OCI-LY3 (cell line): ENCODE measurements around the gene C11orf16.

Source experiments
- CTCF ChIP-seq: fragments of 200-600, 300-600 bp; sonication (generic); IDR thresholded peaks from 2 replicates; pipeline ENCODE4 v1.5.1; 2014; ENCODE audit warnings: antibody characterized with exemption, low read length, low read depth
- EZH2phosphoT487 ChIP-seq: fragments of 200-600 bp; shearing (Covaris generic); IDR thresholded peaks from 2 replicates; pipeline ENCODE4 v1.6.1; 2018; ENCODE audit warnings: antibody characterized with exemption, mixed run types, low read depth

- TF ChIP-seq CTCF (no peak), EZH2phosphoT487 (no peak)
Measured at GRCh38 chr11:8899119-8899753, 33.5 kb downstream of the C11orf16 start.
